ENCODE results near the gene WNT3. TPM values are rescaled to one million over a fixed set of nuclear protein-coding genes. Genes with fewer than 3 reads are reported as not detected.

The WNT3 gene
- total RNA-seq, 2 donors from 2014 or later = 0.64 to 1.0 TPM

GRCh38 chr17:46810837-46811236 is 7.7 kb downstream of the WNT3 start:
- H3K9me3 ChIP-seq = no peaks in the 10 kb centered on the region
- no peaks in the 10 kb centered on the region for H3K27me3 ChIP-seq
- no peaks in the 10 kb centered on the region for H3K4me1 ChIP-seq
- H3K36me3 ChIP-seq = no peaks in the 10 kb centered on the region
- intact Hi-C loops (cut with DNase I) = no loop called here
- no peak overlapping the region for H3K27ac ChIP-seq
- no peak for TF ChIP-seq CTCF (IDR thresholded peaks at IDR 0.05)
- H3K4me3 ChIP-seq = no peak overlapping the region
- DNase-seq = no peak
- H3K9ac ChIP-seq (ENCODE audit: low read depth in 2 of 2, low read length in 2 of 2) = no peak overlapping the region

DNA sequence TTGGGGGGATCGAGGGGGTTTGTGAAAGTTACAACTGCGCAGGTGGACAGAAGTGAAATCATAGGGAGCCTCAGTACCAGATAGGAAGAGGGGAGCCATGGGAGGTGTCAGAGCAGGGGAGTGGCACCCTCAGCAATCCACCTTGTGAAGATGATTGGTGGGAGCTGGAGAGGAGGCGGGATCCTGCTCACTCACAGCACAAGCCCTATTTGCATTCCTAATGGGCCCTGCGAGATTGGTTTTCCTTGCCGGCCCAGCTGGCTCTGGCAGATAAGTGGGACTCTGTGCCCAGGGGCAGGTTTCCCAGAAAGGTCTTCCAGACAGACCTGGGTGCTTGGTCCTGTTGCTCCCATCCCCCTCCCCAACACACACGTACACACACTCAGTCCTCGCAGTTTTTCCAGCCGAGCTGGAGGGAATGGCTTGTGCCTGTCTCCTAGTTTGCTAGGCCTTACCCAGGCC is 9.4 kb downstream of the WNT3 start:
- H3K4me3 ChIP-seq = no peak overlapping the region
- no peak for DNase-seq
- intact Hi-C loops (cut with DNase I) = no loop called here
- no peak overlapping the region for H3K27ac ChIP-seq
- no peaks in the 10 kb centered on the region for H3K9me3 ChIP-seq
- no peak for TF ChIP-seq CTCF (IDR thresholded peaks at IDR 0.05)
- H3K36me3 ChIP-seq = no peaks in the 10 kb centered on the region
- H3K27me3 ChIP-seq = no peaks in the 10 kb centered on the region
- H3K4me1 ChIP-seq = no peaks in the 10 kb centered on the region
- no peak overlapping the region for H3K9ac ChIP-seq (ENCODE audit: low read depth in 2 of 2, low read length in 2 of 2)

- no peak overlapping the region for H3K4me3 ChIP-seq
- TF ChIP-seq CTCF (IDR thresholded peaks at IDR 0.05) = no peak
- H3K9ac ChIP-seq (ENCODE audit: low read depth in 2 of 2, low read length in 2 of 2) = no peak overlapping the region
- no peak overlapping the region for H3K27ac ChIP-seq
- H3K4me1 ChIP-seq = no peaks in the 10 kb centered on the region
- H3K9me3 ChIP-seq = no peaks in the 10 kb centered on the region
- H3K36me3 ChIP-seq = no peaks in the 10 kb centered on the region
- no peaks in the 10 kb centered on the region for H3K27me3 ChIP-seq
- intact Hi-C loops (cut with DNase I) = no loop called here
- no peak for DNase-seq
Measured at GRCh38 chr17:46805771-46806170, 12.7 kb downstream of the WNT3 start.

DNA sequence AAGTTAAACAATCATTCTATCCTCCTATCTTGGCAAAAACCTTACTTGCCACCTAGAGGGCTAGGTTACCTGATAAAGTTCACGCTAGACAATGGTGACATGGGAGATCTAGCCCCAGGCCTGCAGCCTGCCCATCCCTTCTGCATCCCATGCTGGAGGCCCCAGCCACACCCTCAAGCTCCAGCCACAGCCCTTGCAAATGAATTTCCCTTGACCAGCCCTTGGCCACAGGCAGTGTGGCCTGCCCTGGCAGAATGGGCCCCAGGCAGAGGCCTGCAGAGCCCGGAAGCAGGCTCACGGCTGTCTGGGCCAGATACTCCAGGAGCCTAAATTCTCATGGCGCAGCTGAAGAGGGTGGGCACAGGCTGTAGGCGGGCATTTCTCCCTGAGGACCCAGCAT is 14.9 kb downstream of the WNT3 start:
- H3K9me3 ChIP-seq = no peaks in the 10 kb centered on the region
- DNase-seq = no peak
- H3K4me1 ChIP-seq = no peaks in the 10 kb centered on the region
- H3K9ac ChIP-seq (ENCODE audit: low read depth in 2 of 2, low read length in 2 of 2) = no peak overlapping the region
- H3K36me3 ChIP-seq = no peaks in the 10 kb centered on the region
- H3K4me3 ChIP-seq = no peak overlapping the region
- H3K27ac ChIP-seq = no peak overlapping the region
- no peaks in the 10 kb centered on the region for H3K27me3 ChIP-seq
- TF ChIP-seq CTCF (IDR thresholded peaks at IDR 0.05) = no peak
- intact Hi-C loops (cut with DNase I) = no loop called here

DNA sequence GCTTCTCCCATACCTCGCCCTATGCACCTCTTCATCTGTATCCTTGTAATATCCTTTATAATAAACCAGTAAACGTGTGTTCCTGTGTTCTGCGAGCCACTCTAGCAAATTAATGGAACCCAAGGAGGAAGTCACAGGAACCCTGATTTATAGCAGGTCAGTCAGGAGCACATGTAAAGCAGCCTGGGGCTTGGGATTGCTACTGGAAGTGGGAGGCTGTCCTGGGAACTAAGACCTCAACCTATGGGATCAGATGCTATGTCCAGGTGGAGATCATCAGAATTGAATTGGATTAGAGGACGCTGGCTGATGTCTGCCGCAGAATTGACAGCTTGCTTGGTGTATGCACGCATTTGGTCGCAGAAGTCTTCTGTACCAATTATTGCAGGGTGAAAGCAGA is 15.7 kb downstream of the WNT3 start:
- no peak overlapping the region for H3K27ac ChIP-seq
- no peak for DNase-seq
- TF ChIP-seq CTCF (IDR thresholded peaks at IDR 0.05) = no peak
- no peak overlapping the region for H3K4me3 ChIP-seq
- intact Hi-C loops (cut with DNase I) = no loop called here
- H3K9me3 ChIP-seq = no peaks in the 10 kb centered on the region
- H3K27me3 ChIP-seq = no peaks in the 10 kb centered on the region
- H3K36me3 ChIP-seq = no peaks in the 10 kb centered on the region
- no peaks in the 10 kb centered on the region for H3K4me1 ChIP-seq
- H3K9ac ChIP-seq (ENCODE audit: low read depth in 2 of 2, low read length in 2 of 2) = no peak overlapping the region

DNA sequence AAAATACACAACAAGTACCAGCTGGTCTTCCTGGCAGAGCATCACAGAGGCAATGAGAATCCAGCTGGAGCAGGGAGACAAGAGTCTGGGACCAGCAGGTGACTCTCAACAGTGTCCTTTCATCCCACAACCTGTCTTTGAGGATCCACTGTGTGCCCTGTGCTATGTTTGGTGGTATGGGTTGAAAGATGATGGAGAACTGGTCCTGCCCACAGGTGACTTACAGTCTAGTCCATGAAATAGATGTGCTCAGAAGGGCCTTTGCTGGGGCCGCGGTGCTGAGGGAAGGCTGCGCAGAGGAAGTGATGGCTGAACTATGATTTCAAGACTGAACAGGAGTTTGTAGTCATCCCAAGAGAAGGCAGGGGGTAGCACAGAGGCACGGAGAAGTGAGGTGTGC is 17.9 kb downstream of the WNT3 start:
- intact Hi-C loops (cut with DNase I) = no loop called here
- no peak for DNase-seq

More for the DNA sequence above, 17.9 kb downstream of the WNT3 start:
- no peak overlapping the region for H3K4me3 ChIP-seq
- H3K4me1 ChIP-seq = no peaks in the 10 kb centered on the region
- H3K9me3 ChIP-seq = no peaks in the 10 kb centered on the region
- H3K27me3 ChIP-seq = no peaks in the 10 kb centered on the region
- no peak overlapping the region for H3K9ac ChIP-seq (ENCODE audit: low read depth in 2 of 2, low read length in 2 of 2)
- TF ChIP-seq CTCF (IDR thresholded peaks at IDR 0.05) = no peak
- no peak overlapping the region for H3K27ac ChIP-seq
- no peaks in the 10 kb centered on the region for H3K36me3 ChIP-seq

All from colonic mucosa (tissue), 4 donors.